Erythroblast (primary cell): ENCODE results near the gene BPIFB2.

Source experiments
- GATA1 ChIP-seq: IDR thresholded peaks from 2 replicates; pipeline ENCODE4 v1.6.1; 2011; ENCODE audit warnings: low read depth, mild to moderate bottlenecking, control low read depth, low read length, moderate library complexity
- POLR2A ChIP-seq: IDR thresholded peaks from 2 replicates; pipeline ENCODE4 v1.6.1; 2011; ENCODE audit warnings: mild to moderate bottlenecking, low read length

DNA sequence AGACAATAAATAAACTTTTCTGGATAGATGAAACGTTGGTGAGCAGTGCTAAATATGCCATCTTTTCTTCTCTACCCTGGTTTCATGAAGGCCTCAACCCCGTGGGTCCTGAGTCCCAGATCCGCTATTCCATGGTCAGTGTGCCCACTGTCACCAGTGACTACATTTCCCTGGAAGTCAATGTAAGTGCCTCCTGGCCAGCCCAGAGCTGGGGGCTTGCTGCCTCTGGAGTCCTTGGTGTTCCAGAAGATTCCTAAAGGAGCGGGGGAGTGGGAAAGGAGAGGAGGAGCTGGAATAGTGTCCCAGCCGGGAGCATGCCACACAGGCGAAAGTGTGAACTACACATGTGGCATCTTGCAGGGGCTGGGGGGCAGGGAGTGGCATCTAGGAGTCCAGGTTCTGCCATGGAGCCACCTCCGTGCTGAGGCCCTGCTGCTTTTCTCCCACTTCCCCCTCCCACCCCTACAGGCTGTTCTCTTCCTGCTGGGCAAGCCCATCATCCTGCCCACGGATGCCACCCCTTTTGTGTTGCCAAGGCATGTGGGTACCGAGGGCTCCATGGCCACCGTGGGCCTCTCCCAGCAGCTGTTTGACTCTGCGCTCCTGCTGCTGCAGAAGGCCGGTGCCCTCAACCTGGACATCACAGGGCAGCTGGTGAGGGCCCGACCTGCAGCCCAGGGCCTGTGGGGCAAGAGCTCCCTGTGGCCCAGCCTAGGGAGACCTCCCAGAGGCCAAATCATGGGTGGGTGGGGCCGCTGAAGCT, 10.8 kb downstream of the BPIFB2 start:
- TF ChIP-seq POLR2A (no peak), GATA1 (no peak)
